Measurements from ENCODE around the gene TMEM31. TPM values are rescaled to one million over a fixed set of nuclear protein-coding genes. Genes with fewer than 3 reads are reported as not detected.
"Not testable (repeated sequence)": the region's sequence is repeated elsewhere in the genome, so short reads cannot be mapped to it uniquely, and the experiment has no call there.

The TMEM31 gene
- total RNA-seq, 1 donor, result not detected

GRCh38 chrX:103741879-103742278 lies 31.2 kb downstream of the TMEM31 start:
- Histone ChIP-seq H3K27me3 (ENCODE audit: insufficient read depth, low read length) (no peaks in the 10 kb centered on the region), H3K4me3 (ENCODE audit: low read length) (no peak overlapping the region), H3K4me1 (ENCODE audit: insufficient read depth, low read length) (no peaks in the 10 kb centered on the region), H3K9me3 (ENCODE audit: low read depth, low read length) (no peaks in the 10 kb centered on the region)

DNA sequence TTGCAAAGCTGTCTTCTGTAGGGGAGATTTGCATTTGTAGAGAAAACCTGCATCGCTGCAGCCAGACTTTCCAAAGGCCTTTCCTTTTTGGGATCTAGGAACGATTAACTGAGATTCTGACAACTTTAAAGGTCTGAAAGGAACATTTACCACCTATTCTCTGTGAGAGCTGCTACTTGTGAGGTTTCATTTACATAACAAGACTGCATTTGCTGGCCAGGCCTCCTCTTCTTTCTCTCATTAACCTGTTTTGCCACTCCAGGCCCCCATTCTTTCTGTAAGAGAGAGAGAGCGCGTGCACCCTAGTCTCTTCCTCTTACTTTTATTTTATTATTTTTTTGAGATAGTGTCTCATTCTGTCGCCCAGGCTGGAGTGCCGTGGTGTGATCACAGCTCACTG lies 31.6 kb downstream of the TMEM31 start:
- Histone ChIP-seq H3K4me3 (ENCODE audit: low read length) (no peak overlapping the region), H3K4me1 (ENCODE audit: insufficient read depth, low read length) (no peaks in the 10 kb centered on the region), H3K27me3 (ENCODE audit: insufficient read depth, low read length) (no peaks in the 10 kb centered on the region), H3K9me3 (ENCODE audit: low read depth, low read length) (no peaks in the 10 kb centered on the region)

GRCh38 chrX:103747163-103747562 lies 36.5 kb downstream of the TMEM31 start:
- Histone ChIP-seq H3K9me3 (ENCODE audit: low read depth, low read length) (no peaks in the 10 kb centered on the region), H3K4me3 (ENCODE audit: low read length) (no peak overlapping the region), H3K27me3 (ENCODE audit: insufficient read depth, low read length) (no peaks in the 10 kb centered on the region), H3K4me1 (ENCODE audit: insufficient read depth, low read length) (no peaks in the 10 kb centered on the region)

DNA sequence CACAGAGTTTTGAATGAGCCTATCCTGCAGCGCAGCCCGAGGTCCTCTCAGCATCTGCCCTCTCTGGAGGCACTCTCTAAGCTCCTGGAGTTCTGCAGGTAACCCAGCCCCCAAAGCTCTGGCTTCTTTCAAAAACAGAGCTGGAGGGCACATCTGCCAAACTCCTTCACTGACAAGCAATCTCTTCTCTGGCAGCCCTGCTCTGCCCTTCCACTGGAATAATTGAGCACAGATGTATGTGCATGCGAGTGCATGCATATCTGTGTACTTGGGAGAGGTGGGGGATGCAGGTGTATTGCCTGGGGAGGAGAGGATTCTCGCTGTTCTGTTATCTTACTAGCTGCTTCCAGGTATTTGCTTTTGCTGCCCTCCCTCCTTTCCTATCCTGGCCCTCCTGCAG lies 43.7 kb downstream of the TMEM31 start:
- H3K4me1 ChIP-seq (ENCODE audit: insufficient read depth, low read length), result no peaks in the 10 kb centered on the region
- no peaks in the 10 kb centered on the region for H3K9me3 ChIP-seq (ENCODE audit: low read depth, low read length)
- no peaks in the 10 kb centered on the region for H3K27me3 ChIP-seq (ENCODE audit: insufficient read depth, low read length)
- no peak overlapping the region for H3K4me3 ChIP-seq (ENCODE audit: low read length)

DNA sequence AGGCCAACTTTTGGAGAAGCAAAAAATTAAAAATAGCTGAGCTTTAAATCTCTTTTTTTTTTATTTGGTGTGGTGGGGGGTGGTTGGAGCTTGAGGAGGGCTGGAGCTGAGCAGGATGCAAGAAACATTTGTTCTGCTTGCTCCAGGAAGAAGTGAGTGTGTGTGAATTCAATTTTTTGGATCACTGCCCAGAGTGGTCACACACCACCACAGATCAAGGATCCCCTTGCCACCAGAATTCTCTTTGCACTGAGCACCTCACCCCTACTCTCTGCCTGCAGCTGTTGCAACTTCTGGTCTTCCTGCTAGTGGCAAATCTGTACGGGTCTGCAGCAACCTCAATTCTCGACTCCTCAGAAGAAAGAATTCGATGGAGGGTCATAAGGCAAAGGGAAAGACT lies 46.0 kb downstream of the TMEM31 start:
- H3K4me3 ChIP-seq (ENCODE audit: low read length), result no peak overlapping the region
- H3K27me3 ChIP-seq (ENCODE audit: insufficient read depth, low read length), result no peaks in the 10 kb centered on the region
- no peaks in the 10 kb centered on the region for H3K4me1 ChIP-seq (ENCODE audit: insufficient read depth, low read length)
- no peaks in the 10 kb centered on the region for H3K9me3 ChIP-seq (ENCODE audit: low read depth, low read length)

DNA sequence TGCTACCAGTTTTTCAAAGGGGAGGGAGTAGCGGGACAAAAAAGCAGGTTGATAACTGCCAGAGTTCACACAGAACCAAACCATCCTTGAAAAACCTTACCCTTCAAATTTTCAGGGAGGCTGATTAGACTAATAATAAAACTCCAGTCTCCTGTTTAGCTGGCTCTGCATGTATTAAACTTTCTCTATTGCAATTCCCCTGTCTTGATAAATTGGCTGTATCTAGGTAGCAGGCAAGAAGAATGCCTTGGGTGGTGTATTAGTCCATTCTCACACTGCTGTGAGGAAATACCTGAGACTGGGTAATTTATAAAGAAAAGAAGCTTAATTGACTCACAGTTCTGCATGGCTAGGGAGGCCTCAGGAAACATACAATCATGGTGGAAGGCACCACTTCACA lies 47.8 kb downstream of the TMEM31 start:
- no peaks in the 10 kb centered on the region for H3K4me1 ChIP-seq (ENCODE audit: insufficient read depth, low read length)
- H3K4me3 ChIP-seq (ENCODE audit: low read length), result no peak overlapping the region
- H3K9me3 ChIP-seq (ENCODE audit: low read depth, low read length), result no peaks in the 10 kb centered on the region
- H3K27me3 ChIP-seq (ENCODE audit: insufficient read depth, low read length), result no peaks in the 10 kb centered on the region

DNA sequence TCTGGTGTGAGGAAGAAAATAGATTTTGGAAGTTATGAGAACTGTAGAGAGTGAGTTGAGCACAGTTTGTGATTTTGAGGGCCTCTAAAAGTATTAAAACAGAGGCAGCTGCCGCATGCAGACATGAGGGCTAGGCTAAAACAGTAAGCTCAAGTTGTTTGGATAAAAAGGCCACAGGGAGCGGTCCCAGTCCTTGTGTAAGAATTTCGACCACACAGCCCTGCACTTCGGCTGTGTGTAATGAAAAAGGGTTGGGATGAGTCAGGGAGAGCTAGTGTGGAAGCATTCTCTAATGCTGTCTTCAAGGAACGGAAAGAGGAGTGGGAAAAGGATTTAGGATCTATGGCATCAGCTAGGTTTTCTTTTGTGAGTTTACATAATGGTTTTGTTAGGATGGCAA lies 52.8 kb downstream of the TMEM31 start:
- H3K4me3 ChIP-seq (ENCODE audit: low read length); H3K4me1 ChIP-seq (ENCODE audit: insufficient read depth, low read length): not testable (repeated sequence)

More for the DNA sequence above, 52.8 kb downstream of the TMEM31 start:
- H3K27me3 ChIP-seq (ENCODE audit: insufficient read depth, low read length); H3K9me3 ChIP-seq (ENCODE audit: low read depth, low read length): not testable (repeated sequence)

Other genes with a start within 250 kb of the TMEM31 start
- not detected for gene RAB40A, start 191.4 kb upstream of the TMEM31 start, total RNA-seq
- 3.7 TPM for gene TCEAL4, start 125.4 kb upstream of the TMEM31 start, total RNA-seq
- gene TCEAL3, start 102.9 kb upstream of the TMEM31 start, total RNA-seq, result 2.4 TPM
- 5.7 TPM for gene TCEAL1, start 81.9 kb upstream of the TMEM31 start, total RNA-seq
- gene MORF4L2, start 24.2 kb upstream of the TMEM31 start, total RNA-seq, result 153 TPM
- gene PLP1, start 65.9 kb downstream of the TMEM31 start, total RNA-seq, result not detected
- gene RAB9B, start 121.3 kb downstream of the TMEM31 start, total RNA-seq, result under 0.01 TPM